Endothelial cell of umbilical vein (primary cell): ENCODE results near the gene SPIRE1. TPM values are rescaled to one million over a fixed set of nuclear protein-coding genes. Genes with fewer than 3 reads are reported as not detected.
"Not testable (repeated sequence)": the region's sequence is repeated elsewhere in the genome, so short reads cannot be mapped to it uniquely, and the experiment has no call there.

Experiments
- BruUV-seq: library from RNA; stranded (reverse); fragments of 400-500 nt; replicated peaks from 2 replicates; lab custom pipeline; 2021; lab: Mats Ljungman, UMichigan
- CTCF ChIA-PET: fragments of 300-600, 350-600 bp; sonication (Branson Sonifier 250); formaldehyde crosslinking; loops from one replicate; lab custom pipeline; 2021; ENCODE audit warnings: antibody characterized with exemption, inconsistent platforms; lab: Charles Lee
- POLR2A ChIA-PET: fragments of 300-600, 350-600 bp; sonication (Branson Sonifier 250); formaldehyde crosslinking; loops from one replicate; lab custom pipeline; 2021; ENCODE audit warnings: antibody characterized with exemption, inconsistent platforms; lab: Charles Lee
- DNase-seq: peaks from one replicate; pipeline ENCODE4 v3.0.0-alpha.2; 2011; ENCODE audit warnings: low read depth, low spot score
- FAIRE-seq: peaks from 2 replicates; lab custom pipeline; 2011; peaks lifted over from hg19 to GRCh38; lab: Jason Lieb, UNC
- H2AFZ ChIP-seq: 2 replicates; pipeline ENCODE4 v1.6.0; 2012; ENCODE audit warnings: low read depth, low read length, control low read depth, inconsistent platforms
- H3K27ac ChIP-seq: 2 replicates; pipeline ENCODE4 v1.5.1; 2011; ENCODE audit warnings: low read depth, mild to moderate bottlenecking, control low read depth, low read length, moderate library complexity; ENCODE audit not compliant: insufficient read depth
- H3K27me3 ChIP-seq, 2 experiments: 2 replicates each; pipeline versions ENCODE4 v1.6.0 to v1.6.1; 2011; ENCODE audit warnings: low read length in 2 of 2, mixed read lengths in 1 of 2; ENCODE audit not compliant: control insufficient read depth in 2 of 2, insufficient read depth in 2 of 2
- H3K36me3 ChIP-seq, 2 experiments: 2 replicates in 1 of 2; 3 replicates in 1 of 2; pipeline ENCODE4 v1.5.1; 2011; ENCODE audit warnings: low read length in 2 of 2, mild to moderate bottlenecking in 1 of 2, moderate library complexity in 1 of 2; ENCODE audit not compliant: control insufficient read depth in 2 of 2, insufficient read depth in 2 of 2; ENCODE audit errors: extremely low read depth in 1 of 2
- H3K4me1 ChIP-seq: 3 replicates; pipeline ENCODE4 v1.5.1; 2011; ENCODE audit warnings: mild to moderate bottlenecking, low read length; ENCODE audit not compliant: control insufficient read depth, insufficient read depth; ENCODE audit errors: extremely low read depth
- H3K4me2 ChIP-seq: 2 replicates; pipeline ENCODE4 v1.6.1; 2011; ENCODE audit warnings: low read length, control low read depth, mixed read lengths; ENCODE audit not compliant: insufficient read depth
- H3K4me3 ChIP-seq, 3 experiments: fragments of 200-600 bp in 1 of 3; sonication (generic), shearing (Covaris generic) in 1 of 3; replicated peaks in 1 of 3; 2 replicates each; pipeline ENCODE4 v1.5.1; 2011 to 2016; ENCODE audit warnings: control low read depth in 3 of 3, low read length in 3 of 3, mild to moderate bottlenecking in 2 of 3, inconsistent platforms in 1 of 3, low read depth in 1 of 3, moderate library complexity in 1 of 3; ENCODE audit not compliant: insufficient read depth in 1 of 3
- H3K79me2 ChIP-seq: 2 replicates; pipeline ENCODE4 v1.6.0; 2012; ENCODE audit warnings: low read length, inconsistent platforms; ENCODE audit not compliant: control insufficient read depth, insufficient read depth
- H3K9ac ChIP-seq: replicated peaks from 2 replicates; pipeline ENCODE3; 2011; ENCODE audit warnings: low read length, control low read depth; ENCODE audit not compliant: insufficient read depth; ENCODE audit errors: extremely low read depth
- H3K9me1 ChIP-seq: replicated peaks from 3 replicates; pipeline ENCODE4 v1.6.0; 2011; ENCODE audit warnings: mild to moderate bottlenecking, low read length; ENCODE audit not compliant: control insufficient read depth, insufficient read depth; ENCODE audit errors: extremely low read depth
- H3K9me3 ChIP-seq: replicated peaks from 2 replicates; pipeline ENCODE4 v1.5.1; 2012; ENCODE audit warnings: low read length, inconsistent platforms; ENCODE audit not compliant: control insufficient read depth, insufficient read depth
- H4K20me1 ChIP-seq: replicated peaks from 2 replicates; pipeline ENCODE3; 2011; ENCODE audit warnings: mild to moderate bottlenecking, low read length; ENCODE audit not compliant: control insufficient read depth, insufficient read depth; ENCODE audit errors: extremely low read depth
- EZH2 ChIP-seq: IDR thresholded peaks from 2 replicates; pipeline ENCODE4 v1.6.1; 2012; ENCODE audit warnings: borderline replicate concordance, low read depth, mild to moderate bottlenecking, moderate library complexity, low read length, inconsistent platforms; ENCODE audit not compliant: severe bottlenecking
- FOS ChIP-seq: IDR thresholded peaks from 2 replicates; pipeline ENCODE4 v1.6.1; 2011; ENCODE audit warnings: mild to moderate bottlenecking, low read length, moderate library complexity, borderline replicate concordance; ENCODE audit not compliant: insufficient read depth
- GATA2 ChIP-seq: IDR thresholded peaks from 2 replicates; pipeline ENCODE4 v1.7.0; 2011; ENCODE audit warnings: low read depth, mild to moderate bottlenecking, moderate library complexity, mixed read lengths, low read length; ENCODE audit not compliant: insufficient read length, insufficient read depth
- JUN ChIP-seq: IDR thresholded peaks from 2 replicates; pipeline ENCODE4 v1.6.1; 2011; ENCODE audit warnings: borderline replicate concordance, low read depth; ENCODE audit not compliant: insufficient read length, insufficient read depth
- MYC ChIP-seq: IDR thresholded peaks from one replicate; pipeline ENCODE4 v1.6.1; 2011; ENCODE audit warnings: mild to moderate bottlenecking, low read depth, low read length
- POLR2A ChIP-seq: IDR thresholded peaks from 2 replicates; pipeline ENCODE4 v1.6.1; 2012; ENCODE audit warnings: low read depth, mild to moderate bottlenecking, control low read depth, low read length
- POLR2AphosphoS5 ChIP-seq: IDR thresholded peaks from 2 replicates; pipeline ENCODE4 v1.6.1; 2012; ENCODE audit warnings: low read depth, mild to moderate bottlenecking, control low read depth, low read length, moderate library complexity; ENCODE audit not compliant: insufficient read depth
- dilution Hi-C: fragments of 300-500 bp; cut with MboI; formaldehyde crosslinking; loops from one replicate; pipeline ENCODE4 v1.15.0; 2019; ENCODE audit warnings: low sequenced_read_pairs; ENCODE audit not compliant: extremely low pct_ligation_motif_present
- intact Hi-C: fragments of 100-400 bp; cut with micrococcal nuclease; formaldehyde crosslinking; loops from one replicate; pipeline ENCODE4 v1.10.0; 2022
- polyA plus RNA-seq, 4 experiments: library from polyadenylated mRNA; depleted of rRNA in 3 of 4; stranded (reverse) in 3 of 4; unstranded in 1 of 4; fragments of >200 nt; gene quantifications; 2 replicates each; pipeline versions ENCODE4 v1.2.1 to v1.2.3, GENCODE V29; 2011 to 2012; ENCODE audit warnings: missing spikeins in 1 of 4
- total RNA-seq: library from RNA; stranded (reverse); gene quantifications from 2 replicates; pipeline ENCODE4 v1.2.3, GENCODE V29; 2021
- TF ChIP-seq, protein P1 (sequence below): IDR thresholded peaks from 2 replicates; pipeline ENCODE4 v1.6.1; 2011; ENCODE audit not compliant: insufficient read depth, insufficient read length
- TF ChIP-seq, protein P2 (sequence below), 2 donors: IDR thresholded peaks; 1 replicate in 1 of 2; 2 replicates in 1 of 2; pipeline ENCODE4 v1.5.1; 2011; ENCODE audit warnings: low read length in 2 of 2, mild to moderate bottlenecking in 2 of 2, moderate library complexity in 2 of 2, control low read depth in 1 of 2, inconsistent platforms in 1 of 2, low read depth in 1 of 2; ENCODE audit not compliant: insufficient read depth in 1 of 2; ENCODE audit errors: extremely low read depth in 1 of 2

Gene SPIRE1
- total and polyA plus RNA-seq, 2 donors (not counting 3 experiments of a cell fraction or from before 2014, with no cell fraction given), result 13.1 to 44.0 TPM

DNA sequence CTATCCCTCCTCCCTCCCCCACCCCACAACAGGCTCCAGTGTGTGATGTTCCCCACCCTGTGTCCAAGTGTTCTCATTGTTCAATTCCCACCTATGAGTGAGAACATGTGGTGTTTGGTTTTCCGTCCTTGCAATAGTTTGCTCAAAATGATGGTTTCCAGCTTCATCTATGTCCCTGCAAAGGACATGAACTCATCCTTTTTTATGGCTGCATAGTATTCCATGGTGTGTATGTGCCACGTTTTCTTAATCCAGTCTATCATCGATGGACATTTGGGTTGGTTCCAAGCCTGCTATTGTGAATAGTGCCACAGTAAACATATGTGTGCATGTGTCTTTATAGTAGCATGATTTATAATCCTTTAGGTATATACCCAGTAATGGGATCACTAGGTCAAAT is 30.7 kb downstream of the SPIRE1 start:
- H3K9me1 ChIP-seq, H3K9me3 ChIP-seq, DNase-seq, FAIRE-seq, H3K4me3 ChIP-seq, H4K20me1 ChIP-seq, CTCF ChIA-PET, H3K4me2 ChIP-seq, H3K27me3 ChIP-seq, BruUV-seq, POLR2A ChIA-PET, dilution Hi-C loops, H3K36me3 ChIP-seq, H3K27ac ChIP-seq, H3K9ac ChIP-seq, H2AFZ ChIP-seq, intact Hi-C loops: not testable (repeated sequence)
- Histone ChIP-seq H3K79me2 (peaks cover 24% of the 10 kb centered on the region), H3K4me1 (peaks cover 23% of the 10 kb centered on the region)

DNA sequence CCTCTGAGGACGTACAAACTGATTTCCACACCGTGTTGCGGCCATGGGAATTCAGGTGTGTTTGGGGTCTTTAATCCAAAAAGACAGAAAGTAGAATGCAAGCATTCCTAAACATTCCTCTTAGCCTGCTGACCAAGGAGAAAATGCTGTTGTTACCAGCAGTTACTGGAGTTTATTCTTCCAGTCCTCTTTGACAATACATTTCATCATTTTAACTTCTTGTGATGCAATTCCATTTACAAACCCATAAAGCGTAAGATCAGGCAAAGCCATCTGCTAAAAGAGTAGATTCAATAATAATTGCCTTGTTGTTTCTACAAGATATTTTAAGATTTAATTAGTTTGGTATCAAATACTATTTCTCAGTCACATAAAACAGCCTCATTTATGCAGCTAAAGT is 32.7 kb downstream of the SPIRE1 start:
- CTCF ChIA-PET, result no interaction called here
- Histone ChIP-seq H3K4me3 (no peak overlapping the region), H3K4me1 (peaks cover 15% of the 10 kb centered on the region), H4K20me1 (no peaks in the 10 kb centered on the region), H3K9ac (no peak overlapping the region), H3K9me3 (no peaks in the 10 kb centered on the region), H2AFZ (no peak overlapping the region), H3K27me3 (no peaks in the 10 kb centered on the region), H3K79me2 (peaks cover 31% of the 10 kb centered on the region), H3K4me2 (no peak overlapping the region), H3K27ac (no peak overlapping the region), H3K9me1 (no peaks in the 10 kb centered on the region), H3K36me3 (no peaks in the 10 kb centered on the region)
- FAIRE-seq (no peak), DNase-seq (no peak)
- TF ChIP-seq JUN (no peak), EZH2 (no peak), FOS (no peak), GATA2 (no peak), MYC (no peak), POLR2AphosphoS5 (no peak), POLR2A (no peak)
- TF ChIP-seq, protein P1, sequence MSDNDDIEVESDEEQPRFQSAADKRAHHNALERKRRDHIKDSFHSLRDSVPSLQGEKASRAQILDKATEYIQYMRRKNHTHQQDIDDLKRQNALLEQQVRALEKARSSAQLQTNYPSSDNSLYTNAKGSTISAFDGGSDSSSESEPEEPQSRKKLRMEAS, result no peak
- TF ChIP-seq, protein P2, sequence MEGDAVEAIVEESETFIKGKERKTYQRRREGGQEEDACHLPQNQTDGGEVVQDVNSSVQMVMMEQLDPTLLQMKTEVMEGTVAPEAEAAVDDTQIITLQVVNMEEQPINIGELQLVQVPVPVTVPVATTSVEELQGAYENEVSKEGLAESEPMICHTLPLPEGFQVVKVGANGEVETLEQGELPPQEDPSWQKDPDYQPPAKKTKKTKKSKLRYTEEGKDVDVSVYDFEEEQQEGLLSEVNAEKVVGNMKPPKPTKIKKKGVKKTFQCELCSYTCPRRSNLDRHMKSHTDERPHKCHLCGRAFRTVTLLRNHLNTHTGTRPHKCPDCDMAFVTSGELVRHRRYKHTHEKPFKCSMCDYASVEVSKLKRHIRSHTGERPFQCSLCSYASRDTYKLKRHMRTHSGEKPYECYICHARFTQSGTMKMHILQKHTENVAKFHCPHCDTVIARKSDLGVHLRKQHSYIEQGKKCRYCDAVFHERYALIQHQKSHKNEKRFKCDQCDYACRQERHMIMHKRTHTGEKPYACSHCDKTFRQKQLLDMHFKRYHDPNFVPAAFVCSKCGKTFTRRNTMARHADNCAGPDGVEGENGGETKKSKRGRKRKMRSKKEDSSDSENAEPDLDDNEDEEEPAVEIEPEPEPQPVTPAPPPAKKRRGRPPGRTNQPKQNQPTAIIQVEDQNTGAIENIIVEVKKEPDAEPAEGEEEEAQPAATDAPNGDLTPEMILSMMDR (IDR thresholded peaks at IDR 0.05; ENCODE audit: extremely low read depth in 1 of 2, insufficient read depth in 1 of 2, low read depth in 1 of 2, low read length in 2 of 2), result no peak
- BruUV-seq, result no TSS peak
- POLR2A ChIA-PET, result no interaction called here
- dilution Hi-C loops, result no loop called here
- intact Hi-C loops, result no loop called here
